HG03097 (cell line): ENCODE measurements around the gene C9orf153.
A peak's percentile ranks its signal among the peaks of the same experiment; 100 is the strongest.

ENCODE experiments used
- ATAC-seq: cut with Tn5 transposase; IDR thresholded peaks from one replicate; pipeline ENCODE4 v1.9.1; 2021; ENCODE audit not compliant: unreplicated experiment, low FRiP score

C9orf153 gene

GRCh38 chr9:86272221-86272620 is 12.8 kb upstream of the C9orf153 start:
- no peak for ATAC-seq

GRCh38 chr9:86263876-86264275 is 4.4 kb upstream of the C9orf153 start:
- no peak for ATAC-seq

GRCh38 chr9:86262492-86262891 is 3.0 kb upstream of the C9orf153 start:
- ATAC-seq: no peak

- ATAC-seq: no peak
Measured at GRCh38 chr9:86257391-86257790, 2.1 kb downstream of the C9orf153 start.

- ATAC-seq: no peak
Measured at GRCh38 chr9:86256653-86257052, 2.8 kb downstream of the C9orf153 start.

DNA sequence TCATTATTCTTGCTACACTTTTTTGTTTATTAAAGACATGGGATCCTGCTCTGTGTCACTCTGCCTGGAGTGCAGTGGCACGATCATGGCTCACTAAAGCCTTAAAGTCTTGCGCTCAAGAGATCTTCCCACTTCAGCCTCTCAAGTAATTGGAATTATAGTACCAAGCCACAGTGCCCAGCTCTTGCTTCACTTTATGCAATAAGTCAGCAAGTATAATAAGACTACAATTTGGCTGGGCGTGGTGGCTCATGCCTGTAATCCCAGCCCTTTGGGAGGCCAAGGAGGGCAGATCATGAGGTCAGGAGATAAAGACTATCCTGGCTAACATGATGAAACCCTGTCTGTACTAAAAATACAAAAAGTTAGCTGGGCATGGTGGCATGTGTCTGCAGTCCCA is 5.9 kb downstream of the C9orf153 start:
- no peak for ATAC-seq

- ATAC-seq: no peak
Measured at GRCh38 chr9:86252870-86253269, 6.6 kb downstream of the C9orf153 start.

GRCh38 chr9:86250123-86250522 is 9.3 kb downstream of the C9orf153 start:
- no peak for ATAC-seq

- ATAC-seq: no peak
Measured at GRCh38 chr9:86248746-86249145, 10.7 kb downstream of the C9orf153 start.

DNA sequence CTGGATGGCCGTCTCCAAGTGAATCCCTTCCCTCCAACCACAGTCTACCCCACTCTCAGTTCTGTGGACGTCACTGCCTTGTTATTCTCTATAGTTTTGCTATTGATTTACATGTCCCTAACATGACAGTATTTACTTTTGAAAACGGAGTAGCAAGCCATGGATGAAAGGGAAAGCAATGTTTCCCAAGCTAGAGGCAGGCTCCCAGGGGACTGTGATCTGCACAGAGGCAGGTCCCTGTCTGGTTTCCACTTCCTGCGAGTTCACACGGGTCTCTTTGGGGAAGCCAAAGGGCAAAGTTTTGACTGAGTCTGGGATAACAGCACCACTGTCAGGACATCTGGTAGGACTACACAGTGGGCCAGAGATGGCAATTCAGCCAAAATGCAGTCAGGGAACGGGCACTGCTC is 12.7 kb downstream of the C9orf153 start:
- ATAC-seq: peak; percentile 96

DNA sequence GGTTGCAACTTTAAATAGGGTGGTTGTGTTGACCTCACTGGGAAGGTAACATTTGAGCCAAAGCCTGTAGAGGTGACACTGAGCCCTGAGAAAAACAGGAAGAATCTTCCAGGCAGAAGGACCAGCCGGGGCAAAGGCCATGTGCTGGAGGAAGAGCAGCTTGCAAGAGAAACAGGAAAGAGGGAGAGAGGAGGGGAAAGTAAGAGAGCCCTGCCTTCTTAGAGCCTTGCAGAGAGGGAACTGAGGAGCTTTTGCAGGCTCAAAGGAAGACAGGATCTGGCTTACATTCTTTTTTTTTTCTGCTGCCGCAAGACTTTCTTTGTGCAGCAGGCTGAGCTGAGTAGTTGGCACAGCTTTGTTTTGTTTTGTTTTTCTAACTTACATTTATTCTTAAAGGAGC is 17.4 kb downstream of the C9orf153 start:
- no peak for ATAC-seq

- ATAC-seq: no peak
Measured at GRCh38 chr9:86241216-86241615, 18.2 kb downstream of the C9orf153 start.

- ATAC-seq: no peak
Measured at GRCh38 chr9:86238861-86239770, 20.3 kb downstream of the C9orf153 start.

GRCh38 chr9:86230858-86231257 is 28.6 kb downstream of the C9orf153 start:
- ATAC-seq: no peak

DNA sequence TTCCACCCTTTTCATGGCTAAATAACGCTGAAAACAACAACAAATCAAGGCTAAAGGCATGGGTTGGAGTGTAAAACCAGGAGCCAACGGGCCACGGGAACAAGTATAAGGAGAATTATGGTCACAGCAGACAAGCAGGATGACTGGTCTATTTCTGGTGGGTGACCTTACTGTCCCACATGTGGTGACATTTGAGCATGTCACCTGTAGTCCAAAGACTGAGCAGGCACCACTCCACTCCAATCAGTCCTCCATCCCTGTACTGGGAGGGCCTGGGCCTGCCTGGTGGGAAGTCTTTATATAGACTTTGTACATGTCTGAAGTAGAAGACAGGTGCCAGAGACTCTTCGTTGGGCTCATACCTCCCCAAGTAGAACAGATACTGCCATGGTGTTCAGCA is 36.8 kb downstream of the C9orf153 start:
- ATAC-seq: no peak

GRCh38 chr9:86219606-86220005 is 39.9 kb downstream of the C9orf153 start:
- ATAC-seq: no peak

- no peak for ATAC-seq
Measured at GRCh38 chr9:86217076-86217755, 42.2 kb downstream of the C9orf153 start.

DNA sequence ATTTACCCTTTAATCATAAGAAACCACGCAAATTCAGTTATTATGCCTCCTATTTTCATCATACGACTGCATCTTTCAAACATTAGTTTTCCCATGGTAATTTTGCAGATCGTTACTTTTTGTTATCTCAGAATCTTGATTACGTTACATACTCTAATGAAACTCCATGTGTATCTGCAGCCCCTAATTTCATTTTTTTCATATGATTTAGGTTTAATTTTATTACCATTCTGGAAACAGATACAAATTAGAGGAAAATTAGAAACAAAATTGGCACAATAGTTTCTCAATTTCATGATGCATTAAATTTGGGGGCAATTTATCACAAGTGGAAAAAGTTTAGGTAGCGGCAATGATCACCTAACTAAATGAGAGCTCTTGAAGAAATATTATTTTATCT is 52.3 kb downstream of the C9orf153 start:
- ATAC-seq: no peak

DNA sequence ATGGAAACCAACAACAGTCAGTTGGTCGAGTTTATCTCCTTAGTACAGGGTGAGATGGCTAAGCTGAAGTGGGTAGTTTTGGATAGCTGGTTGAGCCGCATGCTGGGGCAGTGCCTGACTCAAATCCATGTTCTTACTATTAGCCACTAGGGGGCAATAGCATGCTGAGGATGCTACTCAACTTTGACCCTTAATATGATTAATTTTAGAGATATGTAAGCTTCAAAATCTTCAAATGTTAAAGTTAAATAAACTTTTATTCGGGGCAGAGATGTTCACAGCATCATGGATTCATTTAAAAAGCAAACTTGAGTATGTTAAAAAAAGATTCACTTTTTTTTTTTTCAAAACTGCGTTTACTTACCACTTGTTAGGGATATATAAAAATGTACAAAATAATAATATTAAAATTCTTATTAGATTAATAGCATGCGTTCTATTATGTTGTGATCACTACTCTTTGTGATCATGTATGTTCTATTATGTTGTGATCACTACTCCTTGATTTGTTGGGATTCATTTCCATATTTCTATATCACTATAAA is 57.0 kb downstream of the C9orf153 start:
- peak; percentile 70 for ATAC-seq

DNA sequence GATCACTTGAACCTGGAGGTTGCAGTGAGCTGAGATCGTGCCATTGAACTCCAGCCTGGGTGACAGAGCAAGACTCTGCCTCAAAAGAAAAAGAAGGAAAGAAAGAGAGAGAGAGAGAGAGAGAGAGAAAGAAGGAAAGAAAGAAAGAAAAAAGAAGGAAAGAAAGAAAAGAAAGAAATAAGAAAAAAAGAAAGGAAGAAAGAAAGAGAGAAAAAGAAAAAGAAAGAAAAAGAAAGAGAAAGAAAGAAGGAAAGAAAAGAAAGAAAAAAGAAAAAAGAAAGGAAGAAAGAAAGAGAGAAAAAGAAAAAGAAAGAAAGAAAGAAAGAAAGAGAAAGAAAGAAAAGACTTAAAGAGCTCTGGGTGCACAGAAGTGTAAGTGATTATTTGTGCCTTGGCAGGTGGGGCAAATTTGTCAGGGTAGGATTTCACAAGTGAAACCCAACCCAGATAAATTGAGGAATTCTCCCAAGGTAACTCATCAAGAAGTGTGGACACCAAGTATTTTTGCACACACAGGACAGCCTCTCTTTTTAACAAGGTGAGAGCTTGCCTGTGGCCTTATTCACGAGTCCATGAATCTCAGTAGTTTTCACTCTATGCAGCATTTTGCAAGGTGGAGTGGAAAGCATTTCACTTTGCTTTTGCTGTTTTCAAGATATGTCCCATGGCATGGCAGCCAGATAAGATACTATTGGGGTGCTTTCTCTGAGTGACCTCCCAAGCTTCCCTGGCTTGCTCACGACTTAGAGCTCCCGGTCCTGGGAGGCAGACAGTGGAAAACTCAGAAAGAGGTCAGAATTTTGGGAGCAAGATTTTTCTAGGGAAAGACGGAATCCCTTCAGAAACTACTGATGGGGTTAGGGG is 57.8 kb downstream of the C9orf153 start:
- ATAC-seq: no peak
